Measurements from ENCODE around the gene CDKN1A.
"Not testable (repeated sequence)": the region's sequence is repeated elsewhere in the genome, so short reads cannot be mapped to it uniquely, and the experiment has no call there.

The CDKN1A gene

DNA sequence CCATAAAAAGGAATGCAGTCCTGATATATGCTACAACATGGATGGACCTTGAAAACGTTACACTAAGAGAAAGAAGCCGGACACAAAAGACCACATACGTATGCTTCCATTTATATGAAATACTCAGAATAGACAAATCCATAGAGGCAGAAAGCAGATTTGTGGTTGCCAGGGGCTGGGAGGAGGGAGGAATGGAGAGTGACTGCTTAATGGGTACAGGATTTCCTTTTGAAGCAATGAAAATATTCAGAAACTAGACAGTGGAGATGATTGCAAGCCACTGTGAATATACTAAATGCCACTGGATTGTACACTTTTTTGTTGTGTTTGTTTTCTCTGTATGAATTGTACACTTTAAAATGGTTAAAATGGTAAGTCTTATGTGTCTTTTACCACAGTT is 29.4 kb upstream of the CDKN1A start:
- Mint-ChIP-seq H3K9me3 (no peaks in the 10 kb centered on the region), H3K27me3 (peaks cover 9% of the 10 kb centered on the region), H3K27ac (no peak overlapping the region), H3K4me1 (ENCODE audit: low read depth) (no peaks in the 10 kb centered on the region), H3K4me3 (no peak overlapping the region), H3K36me3 (ENCODE audit: low read depth) (no peaks in the 10 kb centered on the region)
- no peak for DNase-seq

DNA sequence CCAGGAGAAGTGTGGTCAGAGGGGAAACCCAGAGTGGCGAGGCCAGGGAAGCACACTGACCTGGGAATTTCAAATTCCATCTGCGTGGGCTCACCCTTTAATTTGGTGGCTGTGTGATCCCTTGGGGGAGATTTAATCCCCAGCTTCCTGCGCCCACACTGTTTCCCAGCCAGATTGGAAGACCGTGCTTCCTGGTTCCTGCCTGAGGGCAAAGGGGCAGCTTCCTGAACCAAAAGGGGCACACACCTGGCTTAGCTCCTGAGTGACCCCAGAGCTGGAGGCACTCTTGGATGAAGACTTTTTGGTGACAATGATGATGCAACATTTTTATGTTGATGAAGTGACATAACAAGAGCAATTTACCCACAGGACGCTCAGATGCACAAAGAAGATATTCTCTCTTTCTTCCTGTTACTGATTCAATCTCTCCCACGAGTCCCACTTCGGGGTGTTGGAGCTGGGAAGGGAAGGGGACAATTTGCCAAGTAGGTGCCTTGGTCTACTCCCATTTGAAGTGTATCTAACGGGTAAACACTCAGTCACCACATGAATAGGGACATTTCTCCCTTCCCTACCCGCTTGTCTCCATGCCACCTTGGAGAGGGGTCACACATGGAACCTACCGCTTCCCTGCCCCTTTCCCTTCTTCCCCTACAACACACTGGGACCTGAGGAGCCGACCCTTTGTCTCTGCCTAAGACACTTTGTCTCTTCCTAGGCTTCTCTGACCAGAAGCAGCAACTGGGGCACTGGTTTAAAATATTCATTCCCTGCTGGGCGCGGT is 28.6 kb upstream of the CDKN1A start:
- Mint-ChIP-seq H3K9me3 (no peaks in the 10 kb centered on the region), H3K4me1 (ENCODE audit: low read depth) (no peaks in the 10 kb centered on the region), H3K27me3 (peaks cover 10% of the 10 kb centered on the region), H3K36me3 (ENCODE audit: low read depth) (no peaks in the 10 kb centered on the region), H3K4me3 (no peak overlapping the region), H3K27ac (no peak overlapping the region)
- DNase-seq: no peak

DNA sequence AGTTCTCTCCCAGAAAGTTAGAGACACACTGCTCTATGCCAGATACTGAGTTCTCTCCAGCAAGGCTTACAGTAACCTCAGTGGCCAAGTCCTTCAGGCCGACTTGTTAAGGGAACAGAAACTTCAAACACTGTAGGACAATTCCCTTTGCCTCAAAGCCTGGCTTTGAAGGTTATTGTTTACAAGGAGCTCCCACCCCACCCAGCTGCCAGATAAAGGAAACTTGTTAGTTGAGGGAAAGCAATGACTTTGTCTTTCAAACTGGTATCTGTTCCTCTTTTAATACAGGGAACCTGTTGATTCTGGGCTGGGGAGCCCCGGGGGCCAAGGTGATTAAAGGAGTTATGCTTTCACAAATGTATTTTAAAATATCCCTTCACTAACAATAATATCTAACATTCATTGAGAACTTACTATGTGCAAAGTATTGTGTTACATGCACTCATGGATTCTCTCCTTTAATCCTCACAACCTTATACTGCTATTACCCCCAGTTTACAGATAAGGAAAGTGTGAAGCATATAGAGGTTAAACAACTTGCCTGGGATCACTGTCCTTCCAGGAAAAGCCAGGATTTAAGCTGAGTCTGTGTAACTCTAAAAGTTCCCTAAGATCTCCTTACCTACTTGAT is 27.6 kb upstream of the CDKN1A start:
- Mint-ChIP-seq H3K4me1 (ENCODE audit: low read depth) (no peaks in the 10 kb centered on the region), H3K4me3 (no peak overlapping the region), H3K27ac (no peak overlapping the region), H3K9me3 (no peaks in the 10 kb centered on the region), H3K27me3 (peaks cover 21% of the 10 kb centered on the region), H3K36me3 (ENCODE audit: low read depth) (no peaks in the 10 kb centered on the region)
- DNase-seq: no peak

DNA sequence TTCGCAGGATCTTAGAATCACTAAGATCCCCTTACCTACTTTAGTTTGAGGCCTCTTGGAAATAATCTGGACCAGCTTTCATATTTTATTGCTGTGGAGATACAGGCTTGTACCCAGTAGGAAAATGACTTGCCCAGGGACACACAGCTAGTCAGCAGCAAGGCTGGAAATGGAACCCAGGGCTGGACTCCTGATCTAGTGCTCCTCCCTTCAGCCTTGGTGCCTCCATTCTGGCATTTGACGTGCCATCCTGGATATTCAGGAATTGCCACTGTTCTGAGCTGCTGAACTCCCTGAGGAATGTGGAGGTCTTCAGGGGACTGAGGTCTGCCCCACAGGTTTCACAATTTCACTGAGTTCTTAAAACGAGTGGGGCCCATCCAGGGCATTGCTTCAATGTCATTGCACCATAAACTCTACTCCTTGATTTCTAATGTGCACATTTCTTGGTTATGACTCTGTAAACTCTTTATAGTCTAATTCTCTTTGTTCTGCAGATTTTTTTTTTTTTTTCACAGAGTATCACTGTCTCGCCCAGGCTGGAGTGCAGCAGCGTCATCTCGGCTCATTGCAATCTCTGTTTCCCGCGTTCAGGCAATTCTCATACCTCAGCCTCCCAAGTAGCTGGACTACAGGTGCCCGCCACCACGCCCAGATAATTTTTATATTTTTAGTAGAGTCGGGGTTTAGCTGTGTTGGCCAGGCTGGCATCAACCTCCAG is 26.7 kb upstream of the CDKN1A start:
- no peak for DNase-seq
- H3K27ac Mint-ChIP-seq: no peak overlapping the region
- H3K4me1 Mint-ChIP-seq (ENCODE audit: low read depth): no peaks in the 10 kb centered on the region
- H3K36me3 Mint-ChIP-seq (ENCODE audit: low read depth): no peaks in the 10 kb centered on the region
- no peak overlapping the region for H3K4me3 Mint-ChIP-seq
- H3K9me3 Mint-ChIP-seq: no peaks in the 10 kb centered on the region
- peaks cover 26% of the 10 kb centered on the region for H3K27me3 Mint-ChIP-seq

DNA sequence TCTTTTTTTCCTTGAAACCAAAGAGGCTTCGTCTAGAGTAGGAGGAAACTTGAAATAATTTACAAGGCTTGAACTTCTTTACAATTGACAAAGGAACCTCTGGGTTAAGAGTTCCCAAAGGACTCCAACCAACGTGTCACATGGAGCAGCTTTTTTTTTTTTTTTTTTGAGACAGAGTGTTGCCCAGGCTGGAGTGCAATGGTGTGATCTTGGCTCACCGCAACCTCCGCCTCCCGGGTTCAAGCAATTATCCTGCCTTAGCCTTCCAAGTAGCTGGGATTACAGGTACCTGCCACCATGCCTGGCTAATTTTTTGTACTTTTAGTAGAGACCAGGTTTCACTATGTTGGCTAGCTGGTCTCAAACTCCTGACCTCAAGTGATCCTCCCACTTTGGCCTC is 24.0 kb upstream of the CDKN1A start:
- H3K4me1 Mint-ChIP-seq (ENCODE audit: low read depth); H3K36me3 Mint-ChIP-seq (ENCODE audit: low read depth); H3K9me3 Mint-ChIP-seq; DNase-seq; H3K27ac Mint-ChIP-seq; H3K4me3 Mint-ChIP-seq: not testable (repeated sequence)
- peaks cover 35% of the 10 kb centered on the region for H3K27me3 Mint-ChIP-seq

DNA sequence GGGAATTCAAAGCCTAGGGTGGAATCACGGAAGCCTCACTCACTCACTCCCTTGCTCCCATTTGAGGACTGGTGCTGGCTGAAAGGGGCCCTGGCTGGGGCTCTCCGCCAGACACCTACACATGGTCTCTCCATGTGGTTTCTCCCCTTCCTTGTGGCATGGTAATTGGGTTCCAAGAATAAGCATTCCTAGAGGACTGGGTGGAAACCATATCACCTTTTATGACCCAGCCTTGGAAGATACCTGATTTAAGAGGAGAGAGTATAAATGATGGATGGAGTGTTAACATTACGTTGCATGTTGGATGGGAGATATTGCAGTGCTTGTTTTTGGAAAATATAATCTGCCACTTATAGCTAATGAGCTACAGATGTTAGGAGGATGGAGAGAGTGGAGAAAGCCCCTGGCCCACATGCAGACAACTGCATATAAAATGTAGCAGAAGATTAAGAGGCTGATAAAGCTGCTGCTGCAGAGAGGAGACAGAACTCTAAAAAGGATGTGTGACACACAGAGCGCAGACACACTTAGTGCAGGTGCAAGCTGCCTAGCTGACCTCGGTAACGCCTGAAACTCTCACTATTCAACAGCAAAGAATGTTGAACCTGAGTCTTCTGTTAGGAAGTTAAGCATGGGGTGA is 23.3 kb upstream of the CDKN1A start:
- peaks cover 41% of the 10 kb centered on the region for H3K27me3 Mint-ChIP-seq

DNA sequence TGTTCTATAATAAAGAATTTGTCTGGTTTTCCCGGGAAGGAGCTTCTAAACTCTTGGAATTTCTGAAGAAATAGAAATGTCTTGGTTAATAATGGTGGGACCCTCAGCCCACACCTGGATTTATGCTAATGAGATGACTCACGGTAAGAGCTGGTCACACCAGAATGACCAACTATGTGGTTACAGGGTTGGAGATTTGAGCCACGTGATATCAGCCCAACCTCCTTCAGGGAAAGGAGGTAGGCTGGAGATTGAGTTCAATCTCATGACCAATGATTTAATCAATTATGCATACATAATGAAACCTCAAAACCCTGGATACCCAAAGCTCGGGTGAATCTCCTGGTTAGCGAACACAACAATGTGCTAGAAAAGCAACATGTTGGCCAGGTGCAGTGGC is 22.1 kb upstream of the CDKN1A start:
- DNase-seq: no peak
- Mint-ChIP-seq H3K9me3 (no peaks in the 10 kb centered on the region), H3K27ac (no peak overlapping the region), H3K36me3 (ENCODE audit: low read depth) (no peaks in the 10 kb centered on the region), H3K4me1 (ENCODE audit: low read depth) (no peaks in the 10 kb centered on the region), H3K4me3 (no peak overlapping the region), H3K27me3 (peaks cover 42% of the 10 kb centered on the region)

More for the DNA sequence above, 23.3 kb upstream of the CDKN1A start:
- Mint-ChIP-seq H3K36me3 (ENCODE audit: low read depth) (no peaks in the 10 kb centered on the region), H3K4me3 (no peak overlapping the region), H3K9me3 (no peaks in the 10 kb centered on the region), H3K4me1 (ENCODE audit: low read depth) (no peaks in the 10 kb centered on the region), H3K27ac (no peak overlapping the region)
- no peak for DNase-seq

DNA sequence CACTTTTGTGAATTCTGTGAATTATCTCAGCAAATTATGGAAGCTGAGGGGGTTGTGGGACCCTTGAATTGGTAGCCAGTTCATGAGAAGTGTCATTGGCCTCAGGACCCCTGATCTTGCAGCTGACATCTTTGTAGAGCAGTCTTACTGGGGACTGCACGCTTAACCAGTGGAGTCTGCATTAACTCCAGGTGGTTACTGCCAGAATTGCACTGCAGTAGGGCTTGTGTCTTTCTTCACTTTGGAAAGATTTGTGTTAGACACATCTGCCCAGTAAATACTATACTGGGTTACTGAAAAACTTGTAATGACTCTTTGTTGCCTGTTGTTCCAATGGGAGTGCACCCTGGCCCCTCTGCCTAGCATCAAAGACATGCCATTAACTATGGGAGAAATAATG is 21.2 kb upstream of the CDKN1A start:
- H3K27ac Mint-ChIP-seq: no peak overlapping the region
- H3K4me1 Mint-ChIP-seq (ENCODE audit: low read depth): peaks cover under 1% of the 10 kb centered on the region
- no peaks in the 10 kb centered on the region for H3K9me3 Mint-ChIP-seq
- DNase-seq: no peak
- no peaks in the 10 kb centered on the region for H3K36me3 Mint-ChIP-seq (ENCODE audit: low read depth)
- no peak overlapping the region for H3K4me3 Mint-ChIP-seq
- H3K27me3 Mint-ChIP-seq: peaks cover 42% of the 10 kb centered on the region

DNA sequence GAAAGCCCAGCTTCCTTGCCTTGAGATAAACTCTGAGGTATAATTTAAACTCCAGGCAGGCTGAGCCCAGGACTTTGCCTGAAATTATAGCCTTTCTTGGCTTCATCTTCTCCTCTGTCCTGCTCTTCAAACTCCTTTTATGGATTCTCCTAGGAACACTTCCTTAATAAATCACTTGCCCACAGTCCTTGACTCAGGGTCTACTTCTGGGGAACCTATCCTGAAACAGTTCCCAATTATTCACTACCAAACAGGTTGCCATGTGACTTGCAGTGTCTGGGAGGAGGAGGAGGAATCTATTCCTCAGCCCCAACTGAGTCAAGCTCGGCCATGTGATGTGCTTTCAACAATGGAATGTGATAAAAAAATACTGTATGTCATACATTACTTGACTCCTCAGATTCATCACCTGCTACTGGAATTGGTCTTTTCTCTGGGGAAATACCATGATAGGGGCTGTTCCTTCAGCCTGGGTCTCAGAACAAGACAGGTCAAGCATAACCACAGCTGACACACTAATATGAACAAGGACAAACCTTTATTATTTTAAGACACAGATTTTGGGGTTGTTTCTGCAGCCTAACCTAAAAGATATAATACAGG is 20.5 kb upstream of the CDKN1A start:
- Mint-ChIP-seq H3K4me3 (no peak overlapping the region), H3K36me3 (ENCODE audit: low read depth) (no peaks in the 10 kb centered on the region), H3K4me1 (ENCODE audit: low read depth) (peaks cover 9% of the 10 kb centered on the region), H3K27me3 (peaks cover 43% of the 10 kb centered on the region), H3K27ac (no peak overlapping the region), H3K9me3 (no peaks in the 10 kb centered on the region)
- no peak for DNase-seq

DNA sequence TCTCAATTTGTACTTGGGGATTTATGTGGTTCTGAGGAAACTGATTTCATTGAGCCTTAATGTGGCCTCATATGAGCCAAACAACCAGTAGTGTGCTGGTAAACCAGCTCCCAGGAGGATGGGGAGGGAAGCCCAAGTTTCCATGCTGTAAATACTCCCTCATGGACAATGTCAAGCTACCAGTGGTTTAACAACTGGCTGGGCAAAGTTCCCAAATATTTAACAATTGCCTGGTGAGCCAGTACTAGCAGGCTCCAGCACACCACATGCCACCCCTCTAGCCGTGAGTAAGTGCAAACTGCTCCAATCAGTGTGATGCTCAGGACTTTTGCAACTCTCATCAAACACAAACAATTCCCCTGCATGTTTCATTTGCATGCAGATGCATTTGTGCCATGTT is 19.2 kb upstream of the CDKN1A start:
- Mint-ChIP-seq H3K4me3 (no peak overlapping the region), H3K27ac (no peak overlapping the region), H3K4me1 (ENCODE audit: low read depth) (peaks cover 16% of the 10 kb centered on the region), H3K36me3 (ENCODE audit: low read depth) (no peaks in the 10 kb centered on the region), H3K27me3 (peaks cover 41% of the 10 kb centered on the region), H3K9me3 (no peaks in the 10 kb centered on the region)
- DNase-seq: no peak

DNA sequence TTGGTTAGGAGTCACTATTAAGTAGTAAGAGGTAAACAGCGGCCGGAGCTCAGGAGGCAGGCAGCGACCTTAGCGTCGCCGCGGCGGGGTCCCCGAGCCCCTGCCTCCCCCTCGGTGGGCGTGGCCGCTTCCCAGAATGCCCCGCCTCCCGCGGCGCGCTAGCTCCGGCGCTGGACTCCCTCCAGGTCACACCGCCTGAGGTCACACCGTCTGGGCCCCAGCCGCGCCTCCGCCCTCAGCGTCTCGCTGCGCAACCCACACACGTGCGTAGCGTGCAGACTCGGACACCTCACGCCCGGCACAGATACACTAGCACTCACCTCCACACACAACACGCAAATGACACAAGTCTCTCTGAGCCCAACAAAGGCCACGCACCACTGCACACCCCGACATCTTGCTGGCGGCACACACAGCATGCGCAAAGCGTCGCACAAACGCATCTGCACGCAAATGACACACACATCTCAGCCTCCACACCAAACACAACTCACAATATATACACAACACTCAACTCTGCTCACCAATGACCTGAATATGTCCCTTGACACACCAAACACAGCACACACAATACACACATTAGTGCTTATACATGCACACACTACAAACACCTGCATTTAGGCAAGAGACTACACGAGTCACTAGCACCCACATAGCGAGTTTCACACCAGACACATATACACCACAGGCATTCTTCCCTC is 17.6 kb upstream of the CDKN1A start:
- H3K27me3 Mint-ChIP-seq: peaks cover 30% of the 10 kb centered on the region
- no peak for DNase-seq
- no peak overlapping the region for H3K4me3 Mint-ChIP-seq
- H3K27ac Mint-ChIP-seq: no peak overlapping the region
- peaks cover 18% of the 10 kb centered on the region for H3K4me1 Mint-ChIP-seq (ENCODE audit: low read depth)
- H3K36me3 Mint-ChIP-seq (ENCODE audit: low read depth): no peaks in the 10 kb centered on the region
- H3K9me3 Mint-ChIP-seq: no peaks in the 10 kb centered on the region

DNA sequence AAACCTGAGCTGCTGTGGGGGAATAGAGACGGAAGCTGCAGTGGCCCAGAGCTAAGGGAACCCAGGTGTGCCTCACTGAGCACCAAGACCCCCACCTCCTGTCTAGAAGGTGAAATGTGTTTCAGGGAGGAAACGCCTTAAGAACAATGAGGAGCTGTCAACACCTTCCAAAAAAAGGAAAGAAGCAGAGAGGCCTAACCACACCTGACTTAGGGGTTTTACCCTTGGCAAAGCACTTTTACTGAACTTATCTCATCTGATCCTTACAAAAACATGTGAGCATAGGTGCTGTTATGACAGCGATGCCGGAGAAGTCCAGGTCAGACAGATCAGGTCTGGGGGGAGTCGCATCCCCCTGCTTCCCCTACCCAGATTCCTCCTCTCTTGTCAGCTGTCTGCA is 16.1 kb upstream of the CDKN1A start:
- H3K27me3 Mint-ChIP-seq: peaks cover 22% of the 10 kb centered on the region
- no peaks in the 10 kb centered on the region for H3K9me3 Mint-ChIP-seq
- H3K36me3 Mint-ChIP-seq (ENCODE audit: low read depth): no peaks in the 10 kb centered on the region
- H3K27ac Mint-ChIP-seq: no peak overlapping the region
- peaks cover 18% of the 10 kb centered on the region for H3K4me1 Mint-ChIP-seq (ENCODE audit: low read depth)
- DNase-seq: no peak
- no peak overlapping the region for H3K4me3 Mint-ChIP-seq

DNA sequence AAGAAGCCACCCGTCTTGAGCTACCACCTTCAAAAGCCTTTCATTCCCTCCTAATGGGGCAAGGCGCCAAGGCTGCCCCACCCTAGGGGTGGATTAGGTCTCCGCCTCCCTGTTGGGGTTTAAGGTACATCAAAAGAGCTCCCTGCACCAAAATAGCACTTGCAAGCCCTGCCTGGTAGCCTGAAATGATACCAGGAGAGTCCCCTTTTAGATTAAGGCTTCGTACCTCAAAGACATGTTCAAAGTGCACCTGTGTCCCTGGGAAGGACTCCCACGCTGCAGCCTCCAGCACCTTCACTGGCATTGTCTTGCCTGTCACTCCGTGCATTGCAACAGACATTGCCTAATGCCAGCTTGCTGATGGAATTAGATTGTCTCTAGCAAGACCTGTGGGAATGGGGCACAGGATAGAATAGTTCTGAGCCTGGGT is 15.7 kb upstream of the CDKN1A start:
- H3K4me1 Mint-ChIP-seq (ENCODE audit: low read depth): peaks cover 18% of the 10 kb centered on the region
- no peaks in the 10 kb centered on the region for H3K36me3 Mint-ChIP-seq (ENCODE audit: low read depth)
- DNase-seq: no peak
- no peaks in the 10 kb centered on the region for H3K9me3 Mint-ChIP-seq
- peaks cover 22% of the 10 kb centered on the region for H3K27me3 Mint-ChIP-seq
- H3K27ac Mint-ChIP-seq: no peak overlapping the region
- no peak overlapping the region for H3K4me3 Mint-ChIP-seq

Measured in activated T-cell treated with anti-CD3 and anti-CD28 coated beads, Interleukin-2, amount 50 U/mL, for 24 hours (primary cell).